Measurements from ENCODE around the gene IRGM. TPM values are rescaled to one million over a fixed set of nuclear protein-coding genes. Genes with fewer than 3 reads are reported as not detected.

The IRGM gene
- total RNA-seq, 1 donor from 2014 or later, result 0.39 TPM

DNA sequence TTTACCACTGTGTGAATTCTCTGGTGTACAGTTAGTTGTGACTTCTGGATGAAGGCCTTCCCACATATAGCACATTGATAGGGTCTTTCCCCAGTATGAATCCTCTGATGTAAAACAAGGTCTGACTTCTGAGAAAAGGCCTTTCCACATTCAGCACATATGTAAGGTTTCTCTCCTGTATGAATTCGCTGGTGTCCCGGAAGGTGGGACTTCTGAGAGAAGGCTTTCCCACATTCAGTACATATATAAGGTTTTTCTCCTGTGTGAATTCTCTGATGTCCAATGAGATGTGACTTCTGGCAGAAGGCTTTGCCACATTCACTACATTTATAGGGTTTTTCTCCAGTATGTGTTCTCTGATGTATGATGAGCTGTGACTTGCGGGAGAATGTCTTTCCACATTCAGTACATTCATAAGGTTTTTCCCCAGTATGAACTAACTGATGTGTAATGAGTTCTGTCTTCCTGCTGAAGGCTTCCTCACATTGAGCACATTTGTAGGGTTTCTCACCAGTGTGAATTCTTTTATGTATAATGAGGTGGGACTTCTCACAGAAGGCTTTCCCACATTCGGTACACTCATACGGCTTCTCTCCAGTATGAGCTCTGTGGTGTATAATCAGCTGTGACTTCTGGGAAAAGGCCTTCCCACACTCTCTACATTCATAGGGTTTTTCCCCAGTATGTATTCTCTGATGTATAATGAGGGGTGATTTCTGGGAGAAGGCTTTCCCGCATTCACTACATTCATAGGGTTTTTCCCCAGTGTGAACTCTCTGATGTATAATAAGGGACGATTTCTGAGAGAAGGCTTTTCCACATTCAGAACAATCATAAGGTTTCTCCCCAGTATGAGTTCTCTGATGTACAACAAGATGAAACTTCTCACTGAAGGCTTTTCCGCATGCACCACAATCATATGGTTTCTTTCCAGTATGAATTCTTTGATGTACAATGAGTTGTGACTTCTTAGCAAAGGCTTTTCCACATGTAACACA is 49.4 kb downstream of the IRGM start:
- DNase-seq, result no peak

Other genes with a start within 250 kb of the IRGM start
- gene SYNPO, start 205.9 kb upstream of the IRGM start, total RNA-seq, result 3.9 TPM
- gene MYOZ3, start 185.3 kb upstream of the IRGM start, total RNA-seq, result 3.1 TPM
- 24.9 TPM for gene RBM22, start 145.5 kb upstream of the IRGM start, total RNA-seq
- gene DCTN4, start 87.5 kb upstream of the IRGM start, total RNA-seq, result 56.5 TPM
- 13.5 TPM for gene SMIM3, start 67.8 kb upstream of the IRGM start, total RNA-seq
- 13.0 TPM for gene ZNF300, start 58.5 kb downstream of the IRGM start, total RNA-seq
- gene GPX3, start 174.1 kb downstream of the IRGM start, total RNA-seq, result 31.1 TPM
- gene TNIP1, start 234.5 kb downstream of the IRGM start, total RNA-seq, result 49.8 TPM